Measurements from ENCODE around the gene TSR1.
A peak's percentile ranks its signal among the peaks of the same experiment; 100 is the strongest.

Gene TSR1

GRCh38 chr17:2368359-2368758, 32.1 kb upstream of the TSR1 start:
- DNase-seq: no peak

GRCh38 chr17:2366747-2367494, 30.7 kb upstream of the TSR1 start:
- no peak for DNase-seq

- DNase-seq: no peak
Measured at GRCh38 chr17:2365132-2365531, 28.9 kb upstream of the TSR1 start.

- DNase-seq: no peak
Measured at GRCh38 chr17:2364763-2365116, 28.5 kb upstream of the TSR1 start.

- DNase-seq: no peak
Measured at GRCh38 chr17:2363851-2364762, 27.9 kb upstream of the TSR1 start.

GRCh38 chr17:2363318-2363717, 27.1 kb upstream of the TSR1 start:
- no peak for DNase-seq

- DNase-seq: no peak
Measured at GRCh38 chr17:2362881-2363280, 26.6 kb upstream of the TSR1 start.

- no peak for DNase-seq
Measured at GRCh38 chr17:2362416-2362815, 26.2 kb upstream of the TSR1 start.

GRCh38 chr17:2362016-2362415, 25.8 kb upstream of the TSR1 start:
- DNase-seq: no peak

GRCh38 chr17:2361010-2361760, 24.9 kb upstream of the TSR1 start:
- no peak for DNase-seq

GRCh38 chr17:2357931-2358434, 21.7 kb upstream of the TSR1 start:
- DNase-seq: no peak

GRCh38 chr17:2357237-2357636, 21.0 kb upstream of the TSR1 start:
- DNase-seq: no peak

GRCh38 chr17:2354311-2354710, 18.1 kb upstream of the TSR1 start:
- DNase-seq: no peak

GRCh38 chr17:2351269-2351668, 15.0 kb upstream of the TSR1 start:
- no peak for DNase-seq

- DNase-seq: no peak
Measured at GRCh38 chr17:2347805-2348685, 11.8 kb upstream of the TSR1 start.

- DNase-seq: no peak
Measured at GRCh38 chr17:2346475-2346874, 10.2 kb upstream of the TSR1 start.

GRCh38 chr17:2344528-2344927, 8.3 kb upstream of the TSR1 start:
- DNase-seq: no peak

GRCh38 chr17:2343421-2343820, 7.2 kb upstream of the TSR1 start:
- DNase-seq: no peak

- DNase-seq: no peak
Measured at GRCh38 chr17:2338315-2338657, 2.0 kb upstream of the TSR1 start.

- peak; percentile 54 for DNase-seq
Measured at GRCh38 chr17:2337544-2338314, 1.5 kb upstream of the TSR1 start.

- peak; percentile 68 for DNase-seq
Measured at GRCh38 chr17:2336852-2337543, 741 bp upstream of the TSR1 start, which contains the start of gene SGSM2. Gene SGSM2 (plus strand): TSS chr17:2337501. CDS start chr17:2337689, 188 bp downstream.

Measured in NCI-H1436 (cell line).